GM13977 (cell line): Measurements from ENCODE around the gene IFT52.

Source experiments
- DNase-seq: peaks from one replicate; pipeline ENCODE4 v3.0.0; 2012; ENCODE audit warnings: low spot score
- CTCF ChIP-seq: IDR thresholded peaks from 2 replicates; pipeline ENCODE4 v1.5.1; 2012; ENCODE audit warnings: mild to moderate bottlenecking, control low read depth; ENCODE audit not compliant: insufficient read depth; ENCODE audit errors: extremely low read depth, missing control alignments
- in situ Hi-C: fragments of 300-500 bp; cut with MboI; formaldehyde crosslinking; loops from one replicate; pipeline ENCODE4 v1.12.0; 2022; ENCODE audit warnings: low sequenced_read_pairs, low pct_unique_long_range_greater_than_20kb, mixed read lengths, inconsistent platforms; ENCODE audit not compliant: unreplicated experiment

The IFT52 gene

GRCh38 chr20:43565758-43566104, 25.0 kb upstream of the IFT52 start:
- in situ Hi-C loops = no loop called here
- DNase-seq = no peak
- TF ChIP-seq CTCF = no peak

- no peak for TF ChIP-seq CTCF
- in situ Hi-C loops = no loop called here
- DNase-seq = no peak
These were observed 23.3 kb upstream of the IFT52 start for GRCh38 chr20:43567477-43567876.

GRCh38 chr20:43568706-43569105, 22.0 kb upstream of the IFT52 start:
- in situ Hi-C loops = no loop called here
- no peak for DNase-seq
- TF ChIP-seq CTCF = no peak

GRCh38 chr20:43569282-43569681, 21.5 kb upstream of the IFT52 start:
- DNase-seq = no peak
- in situ Hi-C loops = no loop called here
- TF ChIP-seq CTCF = no peak

- TF ChIP-seq CTCF = no peak
- in situ Hi-C loops = no loop called here
- DNase-seq = no peak
These were observed 20.2 kb upstream of the IFT52 start for GRCh38 chr20:43570496-43570895.

GRCh38 chr20:43571310-43571709, 19.4 kb upstream of the IFT52 start:
- no peak for TF ChIP-seq CTCF
- no peak for DNase-seq
- in situ Hi-C loops = no loop called here

GRCh38 chr20:43571771-43572170, 19.0 kb upstream of the IFT52 start:
- TF ChIP-seq CTCF = no peak
- in situ Hi-C loops = no loop called here

More at GRCh38 chr20:43571771-43572170, 19.0 kb upstream of the IFT52 start:
- DNase-seq = no peak
